ENCODE measurements around the gene FBLN2.

Gene FBLN2

GRCh38 chr3:13574798-13575451 lies 26.0 kb downstream of the FBLN2 start:
- ATAC-seq (ENCODE audit: insufficient read depth, low read depth), result no peak
- no peak overlapping the region for H3K27ac ChIP-seq (ENCODE audit: low read length)
- no peaks in the 10 kb centered on the region for H3K4me1 ChIP-seq (ENCODE audit: insufficient read depth, low read length)
- no peaks in the 10 kb centered on the region for H4K20me1 ChIP-seq (ENCODE audit: insufficient read depth, low read length)
- no peak overlapping the region for H3K4me2 ChIP-seq (ENCODE audit: insufficient read depth, low read length)
- no peak for DNase-seq
- H3K27me3 ChIP-seq (ENCODE audit: insufficient read depth, low read length, poor library complexity), result no peaks in the 10 kb centered on the region
- no peak overlapping the region for H2AFZ ChIP-seq (ENCODE audit: low read depth, low read length)
- no peaks in the 10 kb centered on the region for H3K9me3 ChIP-seq (ENCODE audit: insufficient read depth, low read length, severe bottlenecking)
- TF ChIP-seq CTCF (IDR thresholded peaks at IDR 0.05; ENCODE audit: borderline replicate concordance, extremely low read depth, low read length, poor library complexity, severe bottlenecking) (no peak), EZH2 (IDR thresholded peaks at IDR 0.05; ENCODE audit: borderline replicate concordance, low read depth, low read length, severe bottlenecking) (no peak)
- H3K36me3 ChIP-seq (ENCODE audit: insufficient read depth, low read length), result no peaks in the 10 kb centered on the region
- no peak overlapping the region for H3K4me3 ChIP-seq (ENCODE audit: low read depth in 1 of 2, low read length in 2 of 2)
- no peaks in the 10 kb centered on the region for H3K79me2 ChIP-seq (ENCODE audit: insufficient read depth, low read length)
- H3K9ac ChIP-seq (ENCODE audit: low read depth, low read length), result no peak overlapping the region

- no peak overlapping the region for H3K27ac ChIP-seq (ENCODE audit: low read length)
- TF ChIP-seq EZH2 (IDR thresholded peaks at IDR 0.05; ENCODE audit: borderline replicate concordance, low read depth, low read length, severe bottlenecking), result no peak
- ATAC-seq (ENCODE audit: insufficient read depth, low read depth), result 0 out of 3 replicates have a peak, but pooled peaks have one; percentile 17
These were observed 26.6 kb downstream of the FBLN2 start for GRCh38 chr3:13575459-13576061.

GRCh38 chr3:13577181-13578121 lies 28.5 kb downstream of the FBLN2 start:
- no peak overlapping the region for H3K27ac ChIP-seq (ENCODE audit: low read length)
- H3K79me2 ChIP-seq (ENCODE audit: insufficient read depth, low read length), result no peaks in the 10 kb centered on the region
- H3K9ac ChIP-seq (ENCODE audit: low read depth, low read length), result no peak overlapping the region
- H3K4me2 ChIP-seq (ENCODE audit: insufficient read depth, low read length), result no peak overlapping the region
- no peaks in the 10 kb centered on the region for H3K27me3 ChIP-seq (ENCODE audit: insufficient read depth, low read length, poor library complexity)
- no peak for DNase-seq
- H4K20me1 ChIP-seq (ENCODE audit: insufficient read depth, low read length), result no peaks in the 10 kb centered on the region
- peaks cover 18% of the 10 kb centered on the region for H3K4me1 ChIP-seq (ENCODE audit: insufficient read depth, low read length)
- no peak overlapping the region for H2AFZ ChIP-seq (ENCODE audit: low read depth, low read length)
- H3K36me3 ChIP-seq (ENCODE audit: insufficient read depth, low read length), result no peaks in the 10 kb centered on the region
- no peak for ATAC-seq (ENCODE audit: insufficient read depth, low read depth)
- no peaks in the 10 kb centered on the region for H3K9me3 ChIP-seq (ENCODE audit: insufficient read depth, low read length, severe bottlenecking)
- H3K4me3 ChIP-seq (ENCODE audit: low read depth in 1 of 2, low read length in 2 of 2), result no peak overlapping the region
- TF ChIP-seq CTCF (IDR thresholded peaks at IDR 0.05; ENCODE audit: borderline replicate concordance, extremely low read depth, low read length, poor library complexity, severe bottlenecking) (no peak), EZH2 (IDR thresholded peaks at IDR 0.05; ENCODE audit: borderline replicate concordance, low read depth, low read length, severe bottlenecking) (no peak)

More at GRCh38 chr3:13575459-13576061, 26.6 kb downstream of the FBLN2 start:
- Histone ChIP-seq H3K9ac (ENCODE audit: low read depth, low read length) (no peak overlapping the region), H4K20me1 (ENCODE audit: insufficient read depth, low read length) (no peaks in the 10 kb centered on the region), H3K4me1 (ENCODE audit: insufficient read depth, low read length) (peaks cover 1% of the 10 kb centered on the region), H3K9me3 (ENCODE audit: insufficient read depth, low read length, severe bottlenecking) (no peaks in the 10 kb centered on the region), H3K36me3 (ENCODE audit: insufficient read depth, low read length) (no peaks in the 10 kb centered on the region), H3K4me2 (ENCODE audit: insufficient read depth, low read length) (no peak overlapping the region), H2AFZ (ENCODE audit: low read depth, low read length) (no peak overlapping the region), H3K27me3 (ENCODE audit: insufficient read depth, low read length, poor library complexity) (no peaks in the 10 kb centered on the region), H3K79me2 (ENCODE audit: insufficient read depth, low read length) (no peaks in the 10 kb centered on the region), H3K4me3 (ENCODE audit: low read depth in 1 of 2, low read length in 2 of 2) (no peak overlapping the region)
- DNase-seq, result no peak
